H1 (cell line): ENCODE measurements around the gene ZSCAN5A. TPM values are rescaled to one million over a fixed set of nuclear protein-coding genes. Genes with fewer than 3 reads are reported as not detected.

Source experiments
- HDAC2 ChIP-seq, 2 experiments: fragments of 300-600 bp in 1 of 2; sonication (generic) in 1 of 2; IDR thresholded peaks; 2 replicates each; pipeline ENCODE4 v1.6.1; 2011 to 2012; ENCODE audit warnings: low read depth in 2 of 2, low read length in 2 of 2, mild to moderate bottlenecking in 2 of 2, moderate library complexity in 2 of 2, borderline replicate concordance in 1 of 2, inconsistent platforms in 1 of 2
- polyA plus RNA-seq, 7 experiments: library from polyadenylated mRNA; depleted of rRNA in 3 of 7; stranded (reverse) in 5 of 7; unstranded in 2 of 7; fragments of >200 nt in 5 of 7; fragments of 200-250 nt in 2 of 7; gene quantifications; 1 replicate in 5 of 7; 2 replicates in 1 of 7; 4 replicates in 1 of 7; pipeline versions ENCODE4 v1.2.1 to v1.2.3, GENCODE V29; 2011 to 2013; ENCODE audit warnings: missing spikeins in 2 of 7, mixed read lengths in 2 of 7
- small RNA-seq: library from polyadenylated mRNA; stranded (forward); fragments of <200 nt; extraction: miRNeasy Mini kit (QIAGEN cat#:217004); gene quantifications from one replicate; pipeline ENCODE3, GENCODE V24; 2013; ENCODE audit not compliant: insufficient read depth
- total RNA-seq: library from RNA; stranded (reverse); fragmentation: NEBNext Ultra II Directional; extraction: Animal tissue kit (Norgen Biotek cat#: 25700); gene quantifications from 2 replicates; pipeline ENCODE4 v1.2.1, GENCODE V29; 2021

The ZSCAN5A gene
- total and polyA plus RNA-seq, 2 of the 8 experiments (the other 6 are each of a cell fraction or from before 2014, with no cell fraction given), result 8.6 to 11.0 TPM

GRCh38 chr19:56174086-56174485 is 140.6 kb downstream of the ZSCAN5A start (continued):
- TF ChIP-seq HDAC2 (IDR thresholded peaks at IDR 0.05; ENCODE audit: borderline replicate concordance in 1 of 2, low read depth in 2 of 2, low read length in 2 of 2), result no peak
- TF ChIP-seq, all 59 proteins: peak for 0

Small RNA genes within 50 kb of the gene (small RNA-seq; reads per million reads assigned to genes)
- gene RF00019, result not detected

Other genes starting within 250 kb of the ZSCAN5A start
- 56.0 and 57.3 TPM in 2 replicates for gene ZNF787, start 193.5 kb downstream of the ZSCAN5A start, total RNA-seq
- 19.7 and 37.8 TPM in 2 replicates for gene ZNF787, start 193.5 kb downstream of the ZSCAN5A start, polyA plus RNA-seq (2011; rRNA removed)
- gene ZNF444, start 173.6 kb downstream of the ZSCAN5A start, total RNA-seq, result 46.9 and 49.5 TPM in 2 replicates
- 54.5 and 87.3 TPM in 2 replicates for gene ZNF444, start 173.6 kb downstream of the ZSCAN5A start, polyA plus RNA-seq (2011; rRNA removed)
- not detected in 2 replicates for gene GALP, start 138.8 kb downstream of the ZSCAN5A start, total RNA-seq
- 0.14 and 0.19 TPM in 2 replicates for gene GALP, start 138.8 kb downstream of the ZSCAN5A start, polyA plus RNA-seq (2011; rRNA removed)
- not detected in 2 replicates for gene ZSCAN5B, start 117.1 kb downstream of the ZSCAN5A start, total RNA-seq
- gene ZSCAN5B, start 117.1 kb downstream of the ZSCAN5A start, polyA plus RNA-seq (2011; rRNA removed), result 0.03 TPM in 1 of 2 replicates, not detected in the other
- gene ZSCAN5C, start 112.6 kb downstream of the ZSCAN5A start, total RNA-seq, result not detected in 2 replicates
- not detected in 2 replicates for gene ZSCAN5C, start 112.6 kb downstream of the ZSCAN5A start, polyA plus RNA-seq (2011; rRNA removed)
- not detected in 2 replicates for gene EDDM13, start 42.1 kb downstream of the ZSCAN5A start, total RNA-seq
- gene EDDM13, start 42.1 kb downstream of the ZSCAN5A start, polyA plus RNA-seq (2011; rRNA removed), result not detected in 2 replicates
- gene ZNF582, start 78.7 kb upstream of the ZSCAN5A start, total RNA-seq, result 3.8 and 5.8 TPM in 2 replicates
- gene ZNF582, start 78.7 kb upstream of the ZSCAN5A start, polyA plus RNA-seq (2011; rRNA removed), result 2.4 and 3.8 TPM in 2 replicates
- gene ZNF583, start 89.5 kb upstream of the ZSCAN5A start, total RNA-seq, result 2.6 and 2.8 TPM in 2 replicates
- 0.24 and 0.48 TPM in 2 replicates for gene ZNF583, start 89.5 kb upstream of the ZSCAN5A start, polyA plus RNA-seq (2011; rRNA removed)
- gene ZNF667, start 162.5 kb upstream of the ZSCAN5A start, total RNA-seq, result 9.3 and 10.7 TPM in 2 replicates
- 3.1 and 4.4 TPM in 2 replicates for gene ZNF667, start 162.5 kb upstream of the ZSCAN5A start, polyA plus RNA-seq (2011; rRNA removed)
- gene ZNF471, start 193.0 kb upstream of the ZSCAN5A start, total RNA-seq, result 0.42 and 0.74 TPM in 2 replicates
- gene ZNF471, start 193.0 kb upstream of the ZSCAN5A start, polyA plus RNA-seq (2011; rRNA removed), result 0.46 and 0.73 TPM in 2 replicates
- gene ZFP28, start 224.1 kb upstream of the ZSCAN5A start, total RNA-seq, result 4.5 and 5.2 TPM in 2 replicates
- gene ZFP28, start 224.1 kb upstream of the ZSCAN5A start, polyA plus RNA-seq (2011; rRNA removed), result 1.3 and 1.6 TPM in 2 replicates